Measurements from ENCODE around the gene TMEM119.
A peak's percentile ranks its signal among the peaks of the same experiment; 100 is the strongest.

TMEM119 gene

DNA sequence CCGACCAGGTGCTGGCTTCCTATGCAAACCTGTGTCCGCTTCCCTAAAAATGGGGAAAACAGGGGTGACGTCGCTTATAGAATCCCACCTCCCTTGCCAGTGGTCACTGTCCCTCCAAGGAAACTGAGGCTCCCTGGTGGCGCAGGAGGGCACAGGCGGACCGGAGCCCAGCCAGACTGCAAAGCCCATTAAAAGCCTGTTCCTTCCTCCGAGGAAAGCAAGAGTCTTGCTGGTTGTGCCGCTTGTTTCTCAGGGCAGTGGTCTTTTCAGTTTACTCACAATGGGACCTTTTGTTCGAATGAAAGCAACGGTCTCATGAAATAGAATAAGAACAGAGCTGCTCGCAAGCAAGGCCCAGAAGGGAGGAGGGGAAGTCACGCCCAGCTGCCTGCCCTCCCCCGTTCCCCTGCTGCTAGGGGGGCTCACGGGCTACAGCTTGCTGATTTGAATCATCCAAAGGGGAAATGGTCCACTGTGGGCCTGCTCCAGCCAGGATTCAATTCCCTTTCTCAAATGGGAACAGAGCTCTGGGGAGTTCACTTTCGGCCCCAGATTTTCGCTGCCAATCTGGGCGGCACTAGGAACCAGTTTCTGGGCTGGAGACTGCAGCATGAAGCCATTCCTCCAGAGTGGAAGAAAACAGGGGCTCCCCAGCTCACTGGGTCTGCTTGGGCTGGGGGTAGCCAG lies 40.4 kb upstream of the TMEM119 start:
- TF ChIP-seq POLR2AphosphoS5 (IDR thresholded peaks at IDR 0.05; ENCODE audit: low read depth) (no peak), GABPA (IDR thresholded peaks at IDR 0.05; ENCODE audit: low read depth) (no peak), SPI1 (IDR thresholded peaks at IDR 0.05; ENCODE audit: borderline replicate concordance, low read depth) (peak; percentile 35; the same call in 1 of the 2 replicates)
- TF ChIP-seq, protein P1, sequence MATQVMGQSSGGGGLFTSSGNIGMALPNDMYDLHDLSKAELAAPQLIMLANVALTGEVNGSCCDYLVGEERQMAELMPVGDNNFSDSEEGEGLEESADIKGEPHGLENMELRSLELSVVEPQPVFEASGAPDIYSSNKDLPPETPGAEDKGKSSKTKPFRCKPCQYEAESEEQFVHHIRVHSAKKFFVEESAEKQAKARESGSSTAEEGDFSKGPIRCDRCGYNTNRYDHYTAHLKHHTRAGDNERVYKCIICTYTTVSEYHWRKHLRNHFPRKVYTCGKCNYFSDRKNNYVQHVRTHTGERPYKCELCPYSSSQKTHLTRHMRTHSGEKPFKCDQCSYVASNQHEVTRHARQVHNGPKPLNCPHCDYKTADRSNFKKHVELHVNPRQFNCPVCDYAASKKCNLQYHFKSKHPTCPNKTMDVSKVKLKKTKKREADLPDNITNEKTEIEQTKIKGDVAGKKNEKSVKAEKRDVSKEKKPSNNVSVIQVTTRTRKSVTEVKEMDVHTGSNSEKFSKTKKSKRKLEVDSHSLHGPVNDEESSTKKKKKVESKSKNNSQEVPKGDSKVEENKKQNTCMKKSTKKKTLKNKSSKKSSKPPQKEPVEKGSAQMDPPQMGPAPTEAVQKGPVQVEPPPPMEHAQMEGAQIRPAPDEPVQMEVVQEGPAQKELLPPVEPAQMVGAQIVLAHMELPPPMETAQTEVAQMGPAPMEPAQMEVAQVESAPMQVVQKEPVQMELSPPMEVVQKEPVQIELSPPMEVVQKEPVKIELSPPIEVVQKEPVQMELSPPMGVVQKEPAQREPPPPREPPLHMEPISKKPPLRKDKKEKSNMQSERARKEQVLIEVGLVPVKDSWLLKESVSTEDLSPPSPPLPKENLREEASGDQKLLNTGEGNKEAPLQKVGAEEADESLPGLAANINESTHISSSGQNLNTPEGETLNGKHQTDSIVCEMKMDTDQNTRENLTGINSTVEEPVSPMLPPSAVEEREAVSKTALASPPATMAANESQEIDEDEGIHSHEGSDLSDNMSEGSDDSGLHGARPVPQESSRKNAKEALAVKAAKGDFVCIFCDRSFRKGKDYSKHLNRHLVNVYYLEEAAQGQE (IDR thresholded peaks at IDR 0.05; ENCODE audit: insufficient replicate concordance, low read depth), result no peak
- TF ChIP-seq, protein P2, sequence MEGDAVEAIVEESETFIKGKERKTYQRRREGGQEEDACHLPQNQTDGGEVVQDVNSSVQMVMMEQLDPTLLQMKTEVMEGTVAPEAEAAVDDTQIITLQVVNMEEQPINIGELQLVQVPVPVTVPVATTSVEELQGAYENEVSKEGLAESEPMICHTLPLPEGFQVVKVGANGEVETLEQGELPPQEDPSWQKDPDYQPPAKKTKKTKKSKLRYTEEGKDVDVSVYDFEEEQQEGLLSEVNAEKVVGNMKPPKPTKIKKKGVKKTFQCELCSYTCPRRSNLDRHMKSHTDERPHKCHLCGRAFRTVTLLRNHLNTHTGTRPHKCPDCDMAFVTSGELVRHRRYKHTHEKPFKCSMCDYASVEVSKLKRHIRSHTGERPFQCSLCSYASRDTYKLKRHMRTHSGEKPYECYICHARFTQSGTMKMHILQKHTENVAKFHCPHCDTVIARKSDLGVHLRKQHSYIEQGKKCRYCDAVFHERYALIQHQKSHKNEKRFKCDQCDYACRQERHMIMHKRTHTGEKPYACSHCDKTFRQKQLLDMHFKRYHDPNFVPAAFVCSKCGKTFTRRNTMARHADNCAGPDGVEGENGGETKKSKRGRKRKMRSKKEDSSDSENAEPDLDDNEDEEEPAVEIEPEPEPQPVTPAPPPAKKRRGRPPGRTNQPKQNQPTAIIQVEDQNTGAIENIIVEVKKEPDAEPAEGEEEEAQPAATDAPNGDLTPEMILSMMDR (IDR thresholded peaks at IDR 0.05; ENCODE audit: insufficient read depth, low read length), result no peak
- Histone ChIP-seq H3K4me3 (replicated peaks; ENCODE audit: insufficient read depth, low read length) (no peak overlapping the region), H3K27ac (replicated peaks) (peak overlapping the region; percentile 98), H3K27me3 (ENCODE audit: insufficient read depth, poor library complexity, severe bottlenecking) (no peaks in the 10 kb centered on the region)
- DNase-seq (ENCODE audit: low read depth in 1 of 2, low spot score in 1 of 2), result no peak

- Histone ChIP-seq H3K27ac (replicated peaks) (peak overlapping the region; percentile 98), H3K4me3 (replicated peaks; ENCODE audit: insufficient read depth, low read length) (no peak overlapping the region), H3K27me3 (ENCODE audit: insufficient read depth, poor library complexity, severe bottlenecking) (no peaks in the 10 kb centered on the region)
- TF ChIP-seq, protein P2 (IDR thresholded peaks at IDR 0.05; ENCODE audit: insufficient read depth, low read length), result no peak
- TF ChIP-seq GABPA (IDR thresholded peaks at IDR 0.05; ENCODE audit: low read depth), result no peak
- TF ChIP-seq POLR2AphosphoS5 (IDR thresholded peaks at IDR 0.05; ENCODE audit: low read depth), result no peak
- TF ChIP-seq, protein P1 (IDR thresholded peaks at IDR 0.05; ENCODE audit: insufficient replicate concordance, low read depth), result no peak
- no peak for TF ChIP-seq SPI1 (IDR thresholded peaks at IDR 0.05; ENCODE audit: borderline replicate concordance, low read depth)
- DNase-seq (ENCODE audit: low read depth in 1 of 2, low spot score in 1 of 2), result peak in 1 of 2 experiments; percentile 57
These were observed 39.5 kb upstream of the TMEM119 start for GRCh38 chr12:108637222-108637971.

GRCh38 chr12:108635997-108636808 lies 38.3 kb upstream of the TMEM119 start:
- Histone ChIP-seq H3K4me3 (replicated peaks; ENCODE audit: insufficient read depth, low read length) (no peak overlapping the region), H3K27me3 (ENCODE audit: insufficient read depth, poor library complexity, severe bottlenecking) (no peaks in the 10 kb centered on the region), H3K27ac (replicated peaks) (peak overlapping the region; percentile 98)
- DNase-seq (ENCODE audit: low read depth in 1 of 2, low spot score in 1 of 2), result no peak
- TF ChIP-seq SPI1 (IDR thresholded peaks at IDR 0.05; ENCODE audit: borderline replicate concordance, low read depth), result no peak
- TF ChIP-seq, protein P2 (IDR thresholded peaks at IDR 0.05; ENCODE audit: insufficient read depth, low read length), result no peak
- TF ChIP-seq GABPA (IDR thresholded peaks at IDR 0.05; ENCODE audit: low read depth), result no peak
- TF ChIP-seq POLR2AphosphoS5 (IDR thresholded peaks at IDR 0.05; ENCODE audit: low read depth), result no peak
- TF ChIP-seq, protein P1 (IDR thresholded peaks at IDR 0.05; ENCODE audit: insufficient replicate concordance, low read depth), result no peak
